Measurements from ENCODE around the gene PRKD1. TPM values are rescaled to one million over a fixed set of nuclear protein-coding genes. Genes with fewer than 3 reads are reported as not detected.

PRKD1 gene
- polyA plus RNA-seq, 1 of the 3 experiments (the other 2 are of a cell fraction), result 0.07 TPM

GRCh38 chr14:29846339-29847055 lies 81.2 kb downstream of the PRKD1 start:
- TF ChIP-seq NFIC (IDR thresholded peaks at IDR 0.05; ENCODE audit: borderline replicate concordance), result no peak
- no peak for TF ChIP-seq YY1 (IDR thresholded peaks at IDR 0.05; ENCODE audit: low read depth)
- no peak for TF ChIP-seq RXRA (IDR thresholded peaks at IDR 0.05; ENCODE audit: borderline replicate concordance, low read depth)
- no peak for TF ChIP-seq CHD2 (IDR thresholded peaks at IDR 0.05; ENCODE audit: low read length, partially characterized antibody)
- no peak for TF ChIP-seq POLR2AphosphoS5 (IDR thresholded peaks at IDR 0.05; ENCODE audit: low read depth, low read length)
- TF ChIP-seq TEAD4 (IDR thresholded peaks at IDR 0.05; ENCODE audit: borderline replicate concordance, insufficient read depth), result no peak
- no peak for TF ChIP-seq EP300 (IDR thresholded peaks at IDR 0.05; ENCODE audit: borderline replicate concordance in 1 of 2, low read depth in 1 of 2, low read length in 1 of 2)
- no peak for TF ChIP-seq PBX3 (IDR thresholded peaks at IDR 0.05)
- TF ChIP-seq, protein P1, sequence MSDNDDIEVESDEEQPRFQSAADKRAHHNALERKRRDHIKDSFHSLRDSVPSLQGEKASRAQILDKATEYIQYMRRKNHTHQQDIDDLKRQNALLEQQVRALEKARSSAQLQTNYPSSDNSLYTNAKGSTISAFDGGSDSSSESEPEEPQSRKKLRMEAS (IDR thresholded peaks at IDR 0.05; ENCODE audit: low read depth), result no peak
- TF ChIP-seq SMC3 (IDR thresholded peaks at IDR 0.05; ENCODE audit: low read depth, low read length), result no peak
- TF ChIP-seq RFX5 (IDR thresholded peaks at IDR 0.05; ENCODE audit: low read length), result no peak
- TF ChIP-seq, protein P2, sequence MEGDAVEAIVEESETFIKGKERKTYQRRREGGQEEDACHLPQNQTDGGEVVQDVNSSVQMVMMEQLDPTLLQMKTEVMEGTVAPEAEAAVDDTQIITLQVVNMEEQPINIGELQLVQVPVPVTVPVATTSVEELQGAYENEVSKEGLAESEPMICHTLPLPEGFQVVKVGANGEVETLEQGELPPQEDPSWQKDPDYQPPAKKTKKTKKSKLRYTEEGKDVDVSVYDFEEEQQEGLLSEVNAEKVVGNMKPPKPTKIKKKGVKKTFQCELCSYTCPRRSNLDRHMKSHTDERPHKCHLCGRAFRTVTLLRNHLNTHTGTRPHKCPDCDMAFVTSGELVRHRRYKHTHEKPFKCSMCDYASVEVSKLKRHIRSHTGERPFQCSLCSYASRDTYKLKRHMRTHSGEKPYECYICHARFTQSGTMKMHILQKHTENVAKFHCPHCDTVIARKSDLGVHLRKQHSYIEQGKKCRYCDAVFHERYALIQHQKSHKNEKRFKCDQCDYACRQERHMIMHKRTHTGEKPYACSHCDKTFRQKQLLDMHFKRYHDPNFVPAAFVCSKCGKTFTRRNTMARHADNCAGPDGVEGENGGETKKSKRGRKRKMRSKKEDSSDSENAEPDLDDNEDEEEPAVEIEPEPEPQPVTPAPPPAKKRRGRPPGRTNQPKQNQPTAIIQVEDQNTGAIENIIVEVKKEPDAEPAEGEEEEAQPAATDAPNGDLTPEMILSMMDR (IDR thresholded peaks at IDR 0.05), result no peak
- TF ChIP-seq ZBTB33 (IDR thresholded peaks at IDR 0.05; ENCODE audit: borderline replicate concordance, low read depth), result no peak
- no peak for TF ChIP-seq ELF1 (IDR thresholded peaks at IDR 0.05)
- TF ChIP-seq RAD21 (IDR thresholded peaks at IDR 0.05; ENCODE audit: low read length), result no peak
- TF ChIP-seq, protein P3, sequence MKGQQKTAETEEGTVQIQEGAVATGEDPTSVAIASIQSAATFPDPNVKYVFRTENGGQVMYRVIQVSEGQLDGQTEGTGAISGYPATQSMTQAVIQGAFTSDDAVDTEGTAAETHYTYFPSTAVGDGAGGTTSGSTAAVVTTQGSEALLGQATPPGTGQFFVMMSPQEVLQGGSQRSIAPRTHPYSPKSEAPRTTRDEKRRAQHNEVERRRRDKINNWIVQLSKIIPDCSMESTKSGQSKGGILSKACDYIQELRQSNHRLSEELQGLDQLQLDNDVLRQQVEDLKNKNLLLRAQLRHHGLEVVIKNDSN (IDR thresholded peaks at IDR 0.05; ENCODE audit: borderline replicate concordance, low read depth), result no peak
- TF ChIP-seq TAF1 (IDR thresholded peaks at IDR 0.05; ENCODE audit: borderline replicate concordance, low read depth, low read length), result no peak
- TF ChIP-seq FOXM1 (IDR thresholded peaks at IDR 0.05; ENCODE audit: low read depth), result no peak
- Histone ChIP-seq H2AFZ (ENCODE audit: low read depth) (no peak overlapping the region), H3K27me3 (ENCODE audit: insufficient read depth) (no peaks in the 10 kb centered on the region), H3K4me3 (ENCODE audit: low read depth in 2 of 2, low read length in 1 of 2) (no peak overlapping the region), H3K9me2 (no peaks in the 10 kb centered on the region), H3K9ac (no peak overlapping the region), H3K79me2 (ENCODE audit: insufficient read depth) (no peaks in the 10 kb centered on the region), H3K27ac (ENCODE audit: low read depth in 2 of 2, low read length in 1 of 2) (no peak overlapping the region), H3K4me2 (no peak overlapping the region), H3K4me1 (ENCODE audit: control insufficient read depth in 1 of 2, insufficient read depth in 2 of 2, low read depth in 1 of 2, low read length in 1 of 2) (no peaks in the 10 kb centered on the region), H3K9me3 (no peaks in the 10 kb centered on the region; the same call in 1 of the 2 replicates), H3F3A (replicated peaks; ENCODE audit: insufficient read depth) (no peaks in the 10 kb centered on the region), H3K36me3 (replicated peaks in 1 of 2; ENCODE audit: control insufficient read depth in 1 of 2, insufficient read depth in 2 of 2, low read length in 1 of 2) (no peaks in the 10 kb centered on the region), H4K20me1 (ENCODE audit: insufficient read depth) (no peaks in the 10 kb centered on the region)
- DNase-seq, result no peak
- ChIA-PET CTCF (no interaction called here), POLR2A (no interaction called here)
- WGBS (ENCODE audit: low lambda C conversion rate), result 7% methylated on average over 2 of the region's 2 CpGs

All from SK-N-SH (cell line).